HAP-1 (cell line): Measurements from ENCODE around the gene SP140.

Source experiments
- DNase-seq, 2 experiments: peaks; one replicate each; pipeline ENCODE4 v3.0.0-alpha.2; 2016 to 2020; ENCODE audit warnings: low spot score in 2 of 2
- H3K27me3 ChIP-seq: fragments of 250-450 bp; sonication (Bioruptor Pico); 2 replicates; pipeline ENCODE4 v1.5.1; 2020; ENCODE audit warnings: low read depth, mild to moderate bottlenecking, moderate library complexity
- H3K36me3 ChIP-seq: fragments of 250-450 bp; sonication (Bioruptor Pico); replicated peaks from 2 replicates; pipeline ENCODE4 v1.5.1; 2020; ENCODE audit warnings: mild to moderate bottlenecking
- H3K4me1 ChIP-seq: fragments of 250-450 bp; sonication (Bioruptor Pico); 2 replicates; pipeline ENCODE4 v1.5.1; 2020; ENCODE audit warnings: mild to moderate bottlenecking
- H3K4me3 ChIP-seq: fragments of 250-450 bp; sonication (Bioruptor Pico); 2 replicates; pipeline ENCODE4 v1.5.1; 2020; ENCODE audit warnings: mild to moderate bottlenecking, moderate library complexity
- H3K9me3 ChIP-seq: fragments of 250-450 bp; sonication (Bioruptor Pico); 2 replicates; pipeline ENCODE4 v1.5.1; 2020; ENCODE audit warnings: mild to moderate bottlenecking, moderate library complexity
- in situ Hi-C: fragments of 300-500 bp; cut with MboI; formaldehyde crosslinking; loops from 3 replicates; pipeline ENCODE4 v1.14.3; 2020; ENCODE audit warnings: low sequenced_read_pairs, inconsistent platforms, mixed read lengths

SP140 gene

DNA sequence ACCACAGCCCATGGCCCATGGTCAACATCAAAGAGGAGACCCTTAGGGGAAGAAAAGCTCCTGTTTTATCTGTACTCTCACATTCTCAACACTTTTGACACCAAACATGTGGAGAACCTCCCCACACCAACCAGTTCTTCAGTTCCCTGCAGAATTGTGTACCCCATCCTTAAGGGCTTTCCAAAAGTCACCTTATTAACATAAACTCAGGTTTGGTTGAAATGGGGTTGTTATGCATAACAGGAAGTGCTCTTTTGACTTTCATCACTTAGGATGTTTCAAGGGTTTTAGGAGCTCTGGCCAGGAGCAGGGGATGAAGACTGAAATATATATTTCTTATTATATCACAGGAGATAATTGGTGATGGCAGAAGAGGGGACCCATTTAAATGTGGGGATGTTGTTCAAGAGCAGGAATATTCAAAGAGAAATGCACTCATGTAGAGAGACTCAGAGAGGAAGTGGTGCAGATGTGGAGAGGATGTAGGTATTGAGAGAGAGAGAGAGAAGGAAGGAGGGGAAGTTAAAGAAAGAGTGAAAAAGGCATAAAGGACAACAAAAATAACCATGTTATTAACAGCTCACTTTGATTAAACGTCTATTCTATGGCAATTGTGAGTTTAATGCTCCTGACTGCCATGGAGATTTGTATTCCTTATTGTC is 136.6 kb downstream of the SP140 start:
- no peaks in the 10 kb centered on the region for H3K4me1 ChIP-seq
- DNase-seq = no peak
- in situ Hi-C loops = no loop called here
- H3K36me3 ChIP-seq = no peaks in the 10 kb centered on the region
- no peaks in the 10 kb centered on the region for H3K27me3 ChIP-seq
- H3K9me3 ChIP-seq = no peaks in the 10 kb centered on the region; the same call in 1 of the 2 replicates
- no peak overlapping the region for H3K4me3 ChIP-seq
